Tibial nerve (tissue), 3 donors: ENCODE data around the gene ZDHHC8.

Experiments
- CTCF ChIP-seq, 5 experiments: fragments of 200-600 bp in 3 of 5; fragments of 450-650 bp in 2 of 5; sonication (generic) in 3 of 5; IDR thresholded peaks; one replicate each; pipeline ENCODE4 v1.5.1; 2016 to 2019; ENCODE audit warnings: antibody characterized with exemption in 5 of 5, mild to moderate bottlenecking in 3 of 5, moderate library complexity in 2 of 5
- POLR2A ChIP-seq, 2 donors: fragments of 450-650 bp; IDR thresholded peaks; one replicate each; pipeline ENCODE4 v1.6.1; 2017; ENCODE audit warnings: antibody characterized with exemption in 2 of 2, mild to moderate bottlenecking in 2 of 2, moderate library complexity in 2 of 2

GRCh38 chr22:20145832-20146223 lies 14.2 kb downstream of the ZDHHC8 start:
- no peak for TF ChIP-seq POLR2A (IDR thresholded peaks at IDR 0.05)
- TF ChIP-seq CTCF (IDR thresholded peaks at IDR 0.05) = no peak
